Articular chondrocyte of knee joint (primary cell): ENCODE measurements around the gene CPSF4L. TPM values are rescaled to one million over a fixed set of nuclear protein-coding genes. Genes with fewer than 3 reads are reported as not detected.

Experiments
- total RNA-seq: library from RNA; depleted of rRNA; stranded (reverse); fragments of >200 nt; gene quantifications from 2 replicates; pipeline ENCODE4 v1.2.3, GENCODE V29; 2012

The CPSF4L gene
- 0.13 TPM in 1 of 2 replicates, not detected in the other for total RNA-seq

DNA sequence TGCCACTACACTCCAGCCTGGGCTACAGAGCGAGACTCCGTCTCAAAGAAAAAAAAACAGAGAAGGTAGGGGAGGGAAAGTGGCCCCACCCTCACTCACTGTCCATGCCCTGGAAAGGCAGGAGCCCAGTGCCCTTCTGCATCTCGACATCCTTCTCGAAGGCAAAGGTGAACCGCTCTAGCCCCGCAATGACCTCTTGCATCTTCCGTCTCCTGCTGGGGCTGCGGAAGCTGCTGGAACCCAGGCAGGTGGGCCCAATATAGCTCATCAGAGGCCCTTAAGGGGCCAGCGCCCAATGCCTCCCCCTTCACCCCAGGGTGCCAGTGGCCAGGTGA, at the start of gene CPSF4L:
Gene CPSF4L, minus strand, starts transcription at position 264 of the 335 bp plus-strand sequence. Its CDS starts 62 bp downstream, at position 202.

Other genes starting within 250 kb of the CPSF4L start
- 24.9 and 26.1 TPM in 2 replicates for gene SLC39A11, start 169.2 kb downstream of the CPSF4L start, total RNA-seq
- 0.39 and 0.43 TPM in 2 replicates for gene SSTR2, start 96.9 kb downstream of the CPSF4L start, total RNA-seq
- gene COG1, start 68.8 kb downstream of the CPSF4L start, total RNA-seq: 22.7 and 23.1 TPM in 2 replicates
- 14.1 and 17.9 TPM in 2 replicates for gene CDC42EP4, start 50.1 kb upstream of the CPSF4L start, total RNA-seq